OCI-LY7 (cell line): ENCODE results near the gene LINC00237. TPM values are rescaled to one million over a fixed set of nuclear protein-coding genes. Genes with fewer than 3 reads are reported as not detected.

Experiments used
- BruUV-seq: library from RNA; stranded (reverse); fragments of 400-500 nt; replicated peaks from 2 replicates; lab custom pipeline; 2021; lab: Mats Ljungman, UMichigan
- CTCF ChIA-PET: fragments of 300-600 bp; sonication (Branson Sonifier 250); formaldehyde crosslinking; loops from one replicate; lab custom pipeline; 2022; ENCODE audit warnings: antibody characterized with exemption; ENCODE audit not compliant: unreplicated experiment; lab: Charles Lee
- POLR2A ChIA-PET: fragments of 300-600 bp; sonication (Branson Sonifier 250); formaldehyde crosslinking; loops from one replicate; lab custom pipeline; 2022; ENCODE audit warnings: antibody characterized with exemption; lab: Charles Lee
- DNase-seq: peaks from one replicate; pipeline ENCODE4 v3.0.0-alpha.2; 2015; ENCODE audit warnings: low spot score
- H2AFZ ChIP-seq: fragments of 200-600 bp; sonication (generic), shearing (Covaris generic); 2 replicates; pipeline ENCODE4 v1.6.1; 2014; ENCODE audit warnings: mild to moderate bottlenecking, antibody characterized with exemption, low read length, moderate library complexity
- H3K27ac ChIP-seq: fragments of 200-600 bp; sonication (generic); 2 replicates; pipeline ENCODE4 v1.5.1; 2014; ENCODE audit warnings: mixed run types, low read depth, mild to moderate bottlenecking, moderate library complexity, low read length, inconsistent platforms; ENCODE audit not compliant: poor library complexity, severe bottlenecking
- H3K36me3 ChIP-seq: fragments of 200-600 bp; sonication (generic); 2 replicates; pipeline ENCODE4 v1.6.1; 2014; ENCODE audit warnings: mild to moderate bottlenecking, antibody characterized with exemption, low read length, moderate library complexity, mixed read lengths; ENCODE audit not compliant: insufficient read depth
- H3K4me1 ChIP-seq: fragments of 200-600 bp; sonication (generic); 2 replicates; pipeline ENCODE4 v1.5.1; 2014; ENCODE audit warnings: mild to moderate bottlenecking, low read length; ENCODE audit not compliant: insufficient read depth, poor library complexity, severe bottlenecking
- H3K4me2 ChIP-seq: fragments of 200-600 bp; sonication (generic); 2 replicates; pipeline ENCODE4 v1.6.1; 2014; ENCODE audit warnings: mild to moderate bottlenecking, low read length
- H3K4me3 ChIP-seq: fragments of 200-600 bp; sonication (generic); 2 replicates; pipeline ENCODE4 v1.5.1; 2014; ENCODE audit warnings: mild to moderate bottlenecking, low read depth, low read length; ENCODE audit not compliant: poor library complexity, severe bottlenecking
- H3K79me2 ChIP-seq: fragments of 200-600 bp; sonication (generic); 2 replicates; pipeline ENCODE4 v1.6.1; 2016; ENCODE audit warnings: low read depth, mild to moderate bottlenecking, low read length, moderate library complexity, mixed read lengths; ENCODE audit not compliant: insufficient read depth
- H3K9me2 ChIP-seq: fragments of 200-600 bp; sonication (generic); 2 replicates; pipeline ENCODE4 v1.6.1; 2016; ENCODE audit warnings: mild to moderate bottlenecking, low read length, mixed read lengths; ENCODE audit not compliant: insufficient read depth
- H3K9me3 ChIP-seq: fragments of 200-600 bp; sonication (generic); 2 replicates; pipeline ENCODE4 v1.6.1; 2014; ENCODE audit warnings: mild to moderate bottlenecking, mixed run types, low read length, mixed read lengths
- H4K20me1 ChIP-seq: fragments of 200-600 bp; sonication (generic); 2 replicates; pipeline ENCODE4 v1.6.1; 2014; ENCODE audit warnings: mild to moderate bottlenecking, antibody characterized with exemption, low read length, moderate library complexity, mixed read lengths; ENCODE audit not compliant: insufficient read depth
- CTCF ChIP-seq: fragments of 200-600 bp; sonication (generic); conservative IDR thresholded peaks from 2 replicates; pipeline ENCODE4 v1.5.1; 2014; ENCODE audit warnings: mild to moderate bottlenecking, antibody characterized with exemption, low read length, moderate library complexity, mixed read lengths
- EZH2phosphoT487 ChIP-seq: fragments of 200-600 bp; sonication (generic); IDR thresholded peaks from 2 replicates; pipeline ENCODE4 v1.6.1; 2018; ENCODE audit warnings: low read depth, borderline replicate concordance, mild to moderate bottlenecking, mixed run types, antibody characterized with exemption, low read length, moderate library complexity, mixed read lengths
- intact Hi-C: fragments of 100-400 bp; cut with micrococcal nuclease; formaldehyde crosslinking; loops from one replicate; pipeline ENCODE4 v1.10.0; 2022; ENCODE audit not compliant: unreplicated experiment
- total RNA-seq, 2 experiments: library from RNA; depleted of rRNA in 1 of 2; stranded (reverse); fragments of >200 nt in 1 of 2; shearing (Covaris generic) in 1 of 2; gene quantifications; 2 replicates each; pipeline ENCODE4 v1.2.3, GENCODE V29; 2014 to 2022

The LINC00237 gene
- total RNA-seq, 2 experiments from 2014 or later: not detected

- Histone ChIP-seq H3K4me3 (no peak overlapping the region), H3K9me3 (no peaks in the 10 kb centered on the region), H3K36me3 (no peaks in the 10 kb centered on the region), H3K4me1 (no peaks in the 10 kb centered on the region), H3K27ac (no peak overlapping the region), H3K79me2 (no peaks in the 10 kb centered on the region), H2AFZ (no peak overlapping the region), H3K4me2 (no peak overlapping the region), H4K20me1 (no peaks in the 10 kb centered on the region), H3K9me2 (no peaks in the 10 kb centered on the region)
- intact Hi-C loops: loop anchor here (10.0 kb wide), 1 partner anchor 184 kb away; no protein-coding TSS in a partner anchor
- TF ChIP-seq CTCF: no peak
- no peak for TF ChIP-seq EZH2phosphoT487
- BruUV-seq: no TSS peak
- ChIA-PET CTCF (no interaction called here), POLR2A (interaction anchor here (0.7 kb wide), 1 partner anchor 18 kb away, joined by 3 read pairs; no protein-coding TSS in a partner anchor)
- no peak for DNase-seq
These were observed 55.4 kb downstream of the LINC00237 start for GRCh38 chr20:21050710-21051109.

DNA sequence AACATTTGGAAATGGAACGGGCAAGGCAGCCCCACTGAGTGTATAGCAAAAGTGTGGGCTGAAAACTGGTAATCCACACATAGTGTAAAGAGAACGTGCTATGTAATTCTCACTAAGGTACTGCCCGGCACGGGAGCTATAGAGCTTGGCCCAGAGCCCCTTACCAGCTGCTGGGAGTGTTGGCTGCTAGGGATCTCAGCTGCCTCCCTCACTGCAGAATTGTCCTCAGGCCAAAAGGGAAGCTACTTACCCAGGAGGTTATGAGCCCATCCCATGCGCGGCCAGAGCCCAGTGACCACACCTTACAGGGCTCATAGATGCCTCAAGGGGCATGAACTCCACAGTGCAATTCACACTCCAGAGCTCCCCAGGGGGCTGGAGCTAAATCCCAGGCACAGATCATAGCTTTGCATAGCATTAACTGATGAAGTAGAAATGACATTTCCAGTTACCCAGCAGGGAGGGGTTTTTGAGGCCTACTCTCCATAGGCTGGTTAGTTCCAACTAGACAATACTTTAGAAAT, 56.8 kb downstream of the LINC00237 start:
- Histone ChIP-seq H3K4me3 (no peak overlapping the region), H2AFZ (no peak overlapping the region), H3K9me3 (no peaks in the 10 kb centered on the region), H3K36me3 (no peaks in the 10 kb centered on the region), H3K4me2 (no peak overlapping the region), H4K20me1 (no peaks in the 10 kb centered on the region), H3K4me1 (no peaks in the 10 kb centered on the region), H3K27ac (no peak overlapping the region), H3K9me2 (no peaks in the 10 kb centered on the region), H3K79me2 (no peaks in the 10 kb centered on the region)
- ChIA-PET POLR2A (no interaction called here), CTCF (interaction anchor here (0.6 kb wide), 1 partner anchor 13 kb away, joined by 4 read pairs; no protein-coding TSS in a partner anchor)
- intact Hi-C loops: loop anchor here (5.0 kb wide), 2 partner anchors 78 to 458 kb away; partner anchors contain the start of gene KIZ
- BruUV-seq: no TSS peak
- DNase-seq: no peak
- TF ChIP-seq CTCF (no peak), EZH2phosphoT487 (no peak)

DNA sequence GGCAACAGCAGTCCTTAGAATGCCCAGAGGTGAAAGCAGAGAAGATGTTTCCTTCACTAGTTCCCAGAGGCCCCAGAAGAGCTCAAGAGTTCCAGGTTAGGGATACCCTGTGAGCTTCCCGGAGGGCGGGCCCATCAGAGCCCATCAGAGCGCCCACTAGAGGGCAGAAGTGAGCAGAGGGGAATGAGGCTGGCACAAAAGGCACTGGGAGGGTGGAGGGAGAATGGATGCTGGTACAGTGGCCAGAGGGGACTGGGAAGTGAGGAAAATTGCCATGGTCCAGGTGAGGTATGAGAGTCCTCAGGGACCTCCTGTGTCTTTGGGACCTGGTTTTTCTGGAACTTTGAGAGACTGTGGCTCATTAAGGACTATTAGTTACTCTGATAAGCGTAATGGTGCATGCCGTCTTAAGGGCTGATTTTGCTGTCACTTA, 57.3 kb downstream of the LINC00237 start:
- H3K9me2 ChIP-seq: no peaks in the 10 kb centered on the region
- no peaks in the 10 kb centered on the region for H4K20me1 ChIP-seq
- peak; percentile 42 for DNase-seq
- BruUV-seq: no TSS peak
- TF ChIP-seq CTCF: peak; percentile 91
- no peak for TF ChIP-seq EZH2phosphoT487
- H3K79me2 ChIP-seq: no peaks in the 10 kb centered on the region
- ChIA-PET CTCF (interaction anchor here (0.6 to 1.2 kb wide), 2 partner anchors 12 to 149 kb away, joined by 3 to 4 read pairs; no protein-coding TSS in a partner anchor), POLR2A (interaction anchor here (0.6 kb wide), 1 partner anchor 140 kb away, joined by 4 read pairs; no protein-coding TSS in a partner anchor)
- H3K4me2 ChIP-seq: no peak overlapping the region
- no peaks in the 10 kb centered on the region for H3K4me1 ChIP-seq
- no peak overlapping the region for H2AFZ ChIP-seq
- H3K27ac ChIP-seq: no peak overlapping the region
- intact Hi-C loops: loop anchor here (5.0 kb wide), 2 partner anchors 78 to 458 kb away; partner anchors contain the start of gene KIZ
- H3K4me3 ChIP-seq: no peak overlapping the region
- H3K36me3 ChIP-seq: no peaks in the 10 kb centered on the region
- no peaks in the 10 kb centered on the region for H3K9me3 ChIP-seq
